Measurements from ENCODE around the gene ST6GALNAC4.

- TF ChIP-seq EZH2 (IDR thresholded peaks at IDR 0.05): no peak
- TF ChIP-seq POLR2AphosphoS5 (IDR thresholded peaks at IDR 0.05; ENCODE audit: borderline replicate concordance, low read depth, low read length): no peak
Observed at GRCh38 chr9:127892831-127893230, 24.0 kb downstream of the ST6GALNAC4 start.

Data from SK-N-MC (cell line).